ENCODE results near the gene RCE1.
A peak's percentile ranks its signal among the peaks of the same experiment; 100 is the strongest.

- TF ChIP-seq CTCF (IDR thresholded peaks at IDR 0.05): peak; percentile 47; the same call in 1 of the 2 replicates
- no peak for TF ChIP-seq POLR2AphosphoS5 (IDR thresholded peaks at IDR 0.05; ENCODE audit: low read depth, low read length)
- no peak for TF ChIP-seq REST (IDR thresholded peaks at IDR 0.05; ENCODE audit: insufficient read depth in 1 of 2, low read depth in 2 of 2, low read length in 1 of 2)
Observed at GRCh38 chr11:66867425-66868040, 24.3 kb downstream of the RCE1 start.

Data from Panc1 (cell line).